GM12878 (cell line): Measurements from ENCODE around the gene CALML4.
"Not testable (repeated sequence)": the region's sequence is repeated elsewhere in the genome, so short reads cannot be mapped to it uniquely, and the experiment has no call there.

Experiments
- CREM ChIP-seq: IDR thresholded peaks from 2 replicates; pipeline ENCODE4 v1.6.1; 2014; ENCODE audit warnings: antibody characterized with exemption, low read depth
- SMC3 ChIP-seq: IDR thresholded peaks from 2 replicates; pipeline ENCODE4 v1.6.1; 2011; ENCODE audit warnings: low read length, improper control_type of control experiment, borderline replicate concordance
- SUZ12 ChIP-seq: fragments of 200-600 bp; sonication (generic); IDR thresholded peaks from one replicate; pipeline ENCODE4 v1.6.1; 2018; ENCODE audit warnings: antibody characterized with exemption, mild to moderate bottlenecking; ENCODE audit not compliant: unreplicated experiment
- TAF1 ChIP-seq: IDR thresholded peaks from 2 replicates; pipeline ENCODE4 v1.6.1; 2011; ENCODE audit warnings: mild to moderate bottlenecking, low read depth, low read length, borderline replicate concordance
- TF ChIP-seq, protein P1 (sequence below), 3 experiments: IDR thresholded peaks in 2 of 3; conservative IDR thresholded peaks in 1 of 3; 2 replicates each; pipeline ENCODE4 v1.5.1; 2011; ENCODE audit warnings: low read depth in 3 of 3, low read length in 3 of 3, mild to moderate bottlenecking in 3 of 3, control low read depth in 2 of 3, moderate library complexity in 2 of 3, inconsistent platforms in 1 of 3, mixed read lengths in 1 of 3; ENCODE audit not compliant: control insufficient read depth in 2 of 3, insufficient read depth in 1 of 3; ENCODE audit errors: extremely low read depth in 1 of 3

DNA sequence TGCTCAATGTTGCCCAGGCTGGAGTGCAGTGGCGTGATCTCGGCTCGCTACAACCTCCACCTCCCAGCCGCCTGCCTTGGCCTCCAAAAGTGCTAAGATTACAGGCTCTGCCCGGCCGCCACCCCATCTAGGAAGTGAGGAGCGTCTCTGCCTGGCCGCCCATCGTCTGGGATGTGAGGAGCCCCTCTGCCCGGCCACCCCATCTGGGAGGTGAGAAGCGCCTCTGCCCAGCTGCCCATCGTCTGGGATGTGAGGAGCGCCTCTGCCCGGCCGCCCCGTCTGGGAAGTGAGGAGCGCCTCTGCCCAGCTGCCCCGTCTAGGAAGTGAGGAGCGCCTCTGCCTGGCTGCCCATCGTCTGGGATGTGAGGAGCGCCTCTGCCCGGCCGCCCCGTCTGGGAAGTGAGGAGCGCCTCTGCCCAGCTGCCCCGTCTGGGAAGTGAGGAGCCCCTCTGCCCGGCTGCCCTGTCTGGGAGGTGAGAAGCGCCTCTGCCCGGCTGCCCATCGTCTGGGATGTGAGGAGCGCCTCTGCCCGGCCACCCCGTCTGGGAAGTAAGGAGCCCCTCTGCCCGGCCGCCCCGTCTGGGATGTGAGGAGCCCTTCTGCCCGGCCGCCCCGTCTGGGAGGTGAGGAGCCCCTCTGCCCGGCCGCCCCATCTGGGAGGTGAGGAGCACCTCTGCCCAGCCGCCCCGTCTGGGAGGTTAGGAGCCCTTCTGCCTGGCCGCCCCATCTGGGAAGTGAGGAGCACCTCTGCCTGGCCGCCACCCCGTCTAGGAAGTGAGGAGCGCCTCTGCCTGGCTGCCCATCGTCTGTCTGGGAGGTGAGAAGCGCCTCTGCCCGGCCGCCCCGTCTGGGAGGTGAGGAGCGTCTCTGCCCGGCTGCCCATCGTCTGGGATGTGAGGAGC, 16.6 kb upstream of the CALML4 start:
- not testable (repeated sequence) for TF ChIP-seq SUZ12, SMC3, CREM, TAF1
- TF ChIP-seq, protein P1, sequence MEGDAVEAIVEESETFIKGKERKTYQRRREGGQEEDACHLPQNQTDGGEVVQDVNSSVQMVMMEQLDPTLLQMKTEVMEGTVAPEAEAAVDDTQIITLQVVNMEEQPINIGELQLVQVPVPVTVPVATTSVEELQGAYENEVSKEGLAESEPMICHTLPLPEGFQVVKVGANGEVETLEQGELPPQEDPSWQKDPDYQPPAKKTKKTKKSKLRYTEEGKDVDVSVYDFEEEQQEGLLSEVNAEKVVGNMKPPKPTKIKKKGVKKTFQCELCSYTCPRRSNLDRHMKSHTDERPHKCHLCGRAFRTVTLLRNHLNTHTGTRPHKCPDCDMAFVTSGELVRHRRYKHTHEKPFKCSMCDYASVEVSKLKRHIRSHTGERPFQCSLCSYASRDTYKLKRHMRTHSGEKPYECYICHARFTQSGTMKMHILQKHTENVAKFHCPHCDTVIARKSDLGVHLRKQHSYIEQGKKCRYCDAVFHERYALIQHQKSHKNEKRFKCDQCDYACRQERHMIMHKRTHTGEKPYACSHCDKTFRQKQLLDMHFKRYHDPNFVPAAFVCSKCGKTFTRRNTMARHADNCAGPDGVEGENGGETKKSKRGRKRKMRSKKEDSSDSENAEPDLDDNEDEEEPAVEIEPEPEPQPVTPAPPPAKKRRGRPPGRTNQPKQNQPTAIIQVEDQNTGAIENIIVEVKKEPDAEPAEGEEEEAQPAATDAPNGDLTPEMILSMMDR (IDR thresholded peaks at IDR 0.05 in 2 of 3, conservative IDR thresholded peaks at IDR 0.05 in 1 of 3; ENCODE audit: control insufficient read depth in 2 of 3, extremely low read depth in 1 of 3, insufficient read depth in 1 of 3, low read depth in 3 of 3, low read length in 3 of 3) = not testable (repeated sequence)
